ENCODE results near the gene MAEA.

- TF ChIP-seq CTCF (IDR thresholded peaks at IDR 0.05) = peak; percentile 82 to 95 (median 89)
- no peak for TF ChIP-seq POLR2A (IDR thresholded peaks at IDR 0.05)
- TF ChIP-seq POLR2AphosphoS5 (IDR thresholded peaks at IDR 0.05) = peak in 2 of 3 donors; percentile 29 to 34
Measured at GRCh38 chr4:1351854-1352566, 62.3 kb downstream of the MAEA start.
